GM12865 (cell line): ENCODE data around the gene PHLDA3.

Experiments
- DNase-seq: peaks from one replicate; pipeline ENCODE4 v3.0.0; 2010; ENCODE audit warnings: low read depth
- H3K4me3 ChIP-seq: 2 replicates; pipeline ENCODE4 v1.5.1; 2011; ENCODE audit warnings: mild to moderate bottlenecking, low read depth, low read length, control low read depth
- CTCF ChIP-seq: IDR thresholded peaks from 2 replicates; pipeline ENCODE4 v1.5.1; 2011; ENCODE audit warnings: low read length, control low read depth, low read depth, inconsistent platforms; ENCODE audit not compliant: insufficient read depth; ENCODE audit errors: missing control alignments

Gene PHLDA3

GRCh38 chr1:201499795-201500669 is 31.0 kb upstream of the PHLDA3 start:
- no peak for DNase-seq
- no peak for TF ChIP-seq CTCF
- H3K4me3 ChIP-seq, result no peak overlapping the region

- TF ChIP-seq CTCF, result no peak
- DNase-seq, result no peak
- H3K4me3 ChIP-seq, result no peak overlapping the region
Measured at GRCh38 chr1:201499191-201499590, 30.2 kb upstream of the PHLDA3 start.

- H3K4me3 ChIP-seq, result no peak overlapping the region
- no peak for DNase-seq
- no peak for TF ChIP-seq CTCF
Measured at GRCh38 chr1:201498621-201499020, 29.6 kb upstream of the PHLDA3 start.

- DNase-seq, result no peak
- H3K4me3 ChIP-seq, result no peak overlapping the region
- TF ChIP-seq CTCF, result no peak
Measured at GRCh38 chr1:201497935-201498509, 29.0 kb upstream of the PHLDA3 start.

GRCh38 chr1:201496296-201496690 is 27.3 kb upstream of the PHLDA3 start:
- no peak overlapping the region for H3K4me3 ChIP-seq
- TF ChIP-seq CTCF, result no peak
- no peak for DNase-seq

- no peak overlapping the region for H3K4me3 ChIP-seq
- DNase-seq, result no peak
- TF ChIP-seq CTCF, result no peak
Measured at GRCh38 chr1:201495551-201496295, 26.7 kb upstream of the PHLDA3 start.
